Activated naive CD4-positive, alpha-beta T cell treated with Interleukin-2 at 50 U/mL for 16 hours (primary cell): ENCODE data around the gene RIF1.
"Not testable (repeated sequence)": the region's sequence is repeated elsewhere in the genome, so short reads cannot be mapped to it uniquely, and the experiment has no call there.

Experiments
- DNase-seq: peaks from one replicate; pipeline ENCODE4 v3.0.0-alpha.2; 2020

Gene RIF1

DNA sequence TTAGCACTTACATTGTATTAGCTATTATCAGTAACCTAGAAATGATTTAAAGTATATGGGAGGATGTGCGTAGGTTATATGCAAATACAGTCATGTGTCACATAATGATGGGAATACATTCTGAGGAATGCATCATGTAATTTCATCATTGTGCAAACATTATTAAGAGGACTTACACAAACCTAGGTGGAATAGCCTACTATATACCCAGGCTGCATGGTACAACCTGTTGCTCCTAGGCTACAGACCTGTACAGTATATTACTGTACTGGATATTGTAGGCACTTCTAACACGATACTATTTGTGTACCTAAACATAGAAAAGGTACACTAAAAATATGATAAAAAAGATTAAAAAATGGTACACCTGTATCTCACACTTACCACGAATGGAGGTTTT is 7.9 kb downstream of the RIF1 start:
- DNase-seq = no peak

DNA sequence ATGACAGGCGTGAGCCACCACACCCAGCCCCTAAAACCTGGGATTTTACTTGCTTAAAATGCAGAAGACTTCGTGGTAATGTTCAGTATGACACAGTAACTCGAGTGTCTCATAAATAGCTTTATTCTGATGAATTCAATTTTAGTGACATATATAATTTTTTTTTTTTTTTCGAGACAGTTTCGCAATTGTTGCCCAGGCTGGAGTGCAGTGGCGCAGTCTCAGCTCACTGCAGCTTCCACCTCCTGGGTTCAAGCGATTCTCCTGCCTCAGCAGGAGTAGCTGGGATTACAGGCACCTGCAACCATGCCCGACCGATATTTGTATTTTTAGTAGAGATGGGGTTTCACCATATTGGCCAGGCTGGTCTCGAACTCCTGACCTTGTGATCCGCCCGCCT is 12.0 kb downstream of the RIF1 start:
- DNase-seq = not testable (repeated sequence)

DNA sequence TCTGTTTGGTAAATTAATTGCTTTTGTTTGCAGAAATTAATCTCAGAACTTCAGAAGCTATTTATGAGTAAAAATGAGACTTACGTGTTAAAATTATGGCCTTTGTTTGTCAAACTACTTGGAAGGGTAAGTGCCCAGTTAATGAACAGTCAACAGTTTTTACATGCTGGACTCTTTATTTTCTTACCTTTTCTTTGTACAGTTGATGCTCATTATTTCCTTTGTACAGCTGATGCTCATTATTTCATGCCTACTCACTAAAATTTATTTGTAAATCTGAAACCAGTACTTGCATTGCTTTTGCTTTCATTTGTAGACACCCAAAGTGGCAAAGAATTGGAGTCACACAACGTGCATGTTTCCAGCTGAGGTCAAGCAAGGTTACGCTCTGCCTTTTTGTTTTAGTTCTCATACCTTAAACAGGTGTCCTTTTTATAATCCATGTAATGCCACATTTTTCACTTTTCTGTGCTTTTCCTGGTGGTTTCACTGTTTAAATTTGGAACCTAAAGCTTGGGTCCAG is 13.3 kb downstream of the RIF1 start:
- no peak for DNase-seq

DNA sequence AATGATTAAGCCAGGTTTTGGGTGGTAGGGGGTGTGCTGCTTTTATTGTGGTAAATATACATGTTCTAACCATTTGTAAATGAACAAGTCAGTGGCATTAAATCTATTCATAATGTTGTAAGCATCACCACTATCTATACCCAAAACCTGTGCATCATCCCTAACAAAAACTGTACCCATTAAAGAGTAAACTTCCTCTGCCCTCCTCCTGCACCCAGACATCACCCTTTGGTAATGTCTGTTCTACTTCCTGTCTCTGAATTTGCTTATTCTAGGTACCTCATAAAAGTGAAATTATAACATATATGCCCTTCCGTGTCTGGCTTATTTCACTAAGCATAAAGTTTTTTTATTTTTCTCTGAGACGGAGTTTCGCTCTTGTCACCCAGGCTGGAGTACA is 14.1 kb downstream of the RIF1 start:
- DNase-seq = no peak

DNA sequence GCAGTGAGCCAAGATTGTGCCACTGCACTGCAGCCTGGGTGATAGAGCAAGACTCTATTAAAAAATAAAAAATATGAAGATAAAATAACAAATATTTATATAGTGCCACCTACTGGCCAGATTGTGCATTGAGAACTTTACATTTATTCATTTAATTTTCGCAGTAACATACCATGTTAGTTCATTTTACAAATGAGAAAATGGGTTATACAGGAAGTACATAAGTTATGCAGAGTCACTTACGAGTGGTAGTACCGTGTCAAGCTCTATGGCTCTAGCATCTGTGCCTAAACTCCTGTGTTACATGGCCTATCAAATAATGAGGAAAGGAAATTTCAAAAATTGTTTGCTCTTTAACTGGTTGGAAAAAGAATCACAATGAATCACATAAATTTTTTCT is 27.9 kb downstream of the RIF1 start:
- DNase-seq = no peak

DNA sequence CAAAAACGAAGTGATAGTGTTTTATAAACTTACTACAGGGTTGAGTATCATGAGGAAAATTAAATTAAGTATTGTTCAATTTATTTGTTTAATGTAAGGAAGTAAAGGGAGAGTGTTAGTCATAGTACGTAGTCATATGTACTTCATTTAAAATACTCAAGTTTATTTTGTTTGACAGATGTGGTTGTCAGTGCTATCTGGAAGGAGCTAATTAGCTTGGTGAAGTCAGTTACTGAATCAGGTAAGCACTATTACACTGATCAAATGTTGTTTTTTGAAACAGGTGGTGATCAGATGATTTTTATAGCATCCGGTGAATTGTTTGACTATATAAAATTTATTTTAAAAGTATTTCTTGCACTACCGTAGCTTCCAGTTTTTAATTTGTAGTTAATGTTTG is 28.8 kb downstream of the RIF1 start:
- no peak for DNase-seq

DNA sequence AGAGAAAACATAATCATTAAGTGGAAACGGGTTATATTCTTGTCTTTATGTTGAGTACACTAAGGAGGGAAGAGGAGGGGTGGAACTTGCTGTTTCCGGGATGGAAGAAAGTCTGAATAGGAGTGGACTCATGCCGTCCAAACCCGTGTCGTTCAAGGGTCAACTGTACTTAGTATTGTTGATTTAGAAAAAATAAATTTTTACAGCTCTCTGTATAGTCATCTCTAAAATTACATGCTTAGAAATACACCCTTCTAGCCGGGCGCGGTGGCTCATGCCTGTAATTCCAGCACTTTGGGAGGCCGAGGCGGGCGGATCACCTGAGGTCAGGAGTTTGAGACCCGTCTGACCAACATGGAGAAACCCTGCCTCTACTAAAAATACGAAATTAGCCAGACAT is 29.4 kb downstream of the RIF1 start:
- no peak for DNase-seq

DNA sequence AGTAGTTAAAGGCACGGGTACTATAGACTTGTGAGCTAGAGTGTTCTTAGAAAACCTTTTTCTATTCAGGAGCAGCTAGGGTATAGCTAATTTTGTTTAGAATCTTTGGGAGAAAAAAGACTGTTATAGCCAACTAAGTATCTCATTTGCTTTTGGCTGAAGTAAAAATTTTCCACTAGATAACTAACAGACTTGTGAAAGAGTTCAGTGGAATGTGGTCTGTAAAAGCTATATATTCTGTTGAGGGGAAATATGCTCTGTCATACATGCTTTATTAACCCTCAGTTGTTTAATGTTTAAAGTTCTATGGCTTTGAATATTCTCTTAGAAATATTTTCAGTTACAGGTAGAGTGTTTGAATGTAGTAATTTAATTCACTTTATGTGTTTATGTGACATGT is 49.7 kb downstream of the RIF1 start:
- DNase-seq = no peak

DNA sequence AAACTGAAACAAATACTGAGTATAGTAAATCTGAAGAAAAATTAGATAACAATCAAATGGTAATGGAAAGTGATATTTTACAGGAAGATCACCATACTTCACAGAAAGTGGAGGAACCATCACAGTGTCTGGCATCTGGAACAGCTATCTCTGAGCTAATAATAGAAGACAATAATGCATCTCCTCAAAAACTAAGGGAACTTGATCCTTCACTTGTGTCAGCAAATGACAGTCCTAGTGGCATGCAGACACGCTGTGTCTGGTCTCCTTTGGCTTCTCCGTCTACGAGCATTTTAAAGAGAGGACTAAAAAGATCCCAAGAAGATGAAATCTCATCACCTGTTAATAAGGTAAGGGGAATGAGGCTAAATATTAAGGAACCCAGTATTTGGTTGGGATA is 56.1 kb downstream of the RIF1 start:
- no peak for DNase-seq

DNA sequence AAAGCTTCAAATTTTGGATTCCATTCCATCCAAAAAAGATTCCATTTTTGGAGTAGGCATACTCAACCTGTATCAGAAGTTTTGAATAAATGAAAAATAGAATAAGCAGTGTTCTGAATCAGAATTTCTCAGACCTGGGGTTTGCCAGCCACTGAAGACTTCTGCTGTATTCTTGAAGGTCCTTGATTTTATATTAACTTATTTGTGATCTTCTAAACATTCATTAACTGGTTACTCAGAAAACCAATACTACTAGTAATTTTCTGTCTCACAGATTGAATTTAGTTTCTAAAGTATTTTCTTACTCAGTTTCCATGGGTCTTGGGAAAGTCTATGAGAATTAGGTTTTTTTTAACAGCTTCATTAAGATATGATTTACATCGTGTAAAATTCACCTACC is 60.9 kb downstream of the RIF1 start:
- no peak for DNase-seq

DNA sequence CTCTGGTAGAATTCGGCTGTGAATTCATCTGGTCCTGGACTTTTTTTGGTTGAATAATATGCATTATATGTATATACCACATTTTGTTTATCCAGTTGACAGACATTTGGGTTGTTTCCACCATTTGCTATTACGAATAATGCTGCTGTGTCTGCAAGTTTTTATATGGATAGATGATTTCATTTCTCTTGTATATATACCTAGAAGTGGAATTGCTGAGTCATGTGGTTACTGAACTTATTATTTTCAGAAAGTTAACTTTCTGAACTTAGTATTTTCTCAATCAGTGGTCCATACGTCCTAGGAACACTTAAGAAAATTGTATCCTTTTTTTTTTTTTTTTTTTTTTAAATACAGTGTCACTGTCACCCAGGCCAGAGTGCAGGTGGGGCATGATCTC is 63.3 kb downstream of the RIF1 start:
- DNase-seq = no peak

DNA sequence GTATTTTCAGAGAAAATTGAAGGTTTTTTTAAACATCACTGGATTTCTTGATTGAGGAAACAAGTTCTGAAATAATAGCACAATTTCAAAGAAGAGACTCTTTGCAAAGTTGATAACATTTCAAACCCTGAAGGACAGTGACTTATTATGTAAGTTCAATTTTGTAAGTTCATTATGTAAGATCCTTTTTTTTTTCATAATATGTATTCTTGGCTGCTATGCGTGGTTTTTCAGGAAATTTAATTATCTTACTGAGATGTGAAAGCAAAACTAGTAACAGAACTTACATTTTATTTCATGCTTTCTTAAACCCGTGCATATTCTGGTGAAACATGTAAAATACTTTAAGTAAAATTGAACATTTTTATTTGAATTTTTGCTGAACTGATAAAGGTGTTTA is 65.4 kb downstream of the RIF1 start:
- DNase-seq = no peak

DNA sequence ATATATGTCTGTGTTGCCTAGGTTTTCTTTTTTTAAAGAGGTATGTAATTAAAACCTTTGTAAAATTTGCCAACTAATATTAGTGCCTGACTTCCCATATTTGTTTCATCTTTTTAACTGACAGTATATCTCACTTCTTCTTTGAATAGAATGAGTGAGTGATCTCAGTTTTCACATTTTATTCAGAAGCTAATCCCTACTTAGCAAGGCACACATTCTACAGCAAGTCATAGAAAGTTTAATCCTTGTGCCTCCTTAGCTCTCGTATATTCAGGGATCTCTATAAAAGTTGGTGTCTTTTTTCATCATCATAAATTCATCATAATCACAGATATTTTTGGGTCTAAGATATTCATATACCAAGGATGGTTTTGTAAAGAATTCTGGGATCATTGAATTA is 66.6 kb downstream of the RIF1 start:
- DNase-seq = no peak

DNA sequence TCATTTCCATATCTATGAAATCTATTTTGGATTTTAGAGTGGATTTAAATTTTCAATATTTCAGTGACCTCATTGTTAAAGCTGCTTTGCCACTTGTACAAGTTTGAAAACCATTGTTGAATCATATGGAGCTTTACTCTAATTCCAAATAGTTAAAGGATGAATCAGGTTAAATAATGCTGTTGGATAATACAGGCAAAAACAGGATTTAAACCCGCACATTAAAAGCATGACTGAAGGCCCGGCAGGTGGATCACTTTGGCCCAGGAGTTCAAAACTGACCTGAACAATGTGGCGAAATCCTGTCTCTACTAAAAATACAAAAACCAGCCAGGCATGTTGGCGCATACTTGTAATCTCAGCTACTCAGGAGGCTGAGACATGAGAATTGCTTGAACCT is 68.3 kb downstream of the RIF1 start:
- no peak for DNase-seq

DNA sequence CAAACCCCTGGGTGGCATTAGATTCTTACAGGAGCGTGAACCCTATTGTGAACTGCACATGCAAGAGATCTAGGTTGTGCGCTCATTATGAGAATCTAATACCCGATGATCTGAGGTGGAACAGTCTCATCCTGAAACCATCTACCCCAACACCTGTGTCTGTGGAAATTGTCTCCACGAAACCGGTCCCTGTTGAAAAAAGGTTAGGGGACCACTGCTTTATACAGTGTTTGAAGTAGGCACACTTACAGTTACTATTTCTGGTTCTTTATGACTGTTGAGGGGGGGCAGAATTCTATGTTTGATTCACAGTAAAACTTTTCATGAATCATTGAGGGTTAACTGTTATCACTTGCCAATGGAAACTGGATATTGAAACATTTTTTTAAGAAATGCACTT is 72.0 kb downstream of the RIF1 start:
- peak; percentile 12 for DNase-seq

DNA sequence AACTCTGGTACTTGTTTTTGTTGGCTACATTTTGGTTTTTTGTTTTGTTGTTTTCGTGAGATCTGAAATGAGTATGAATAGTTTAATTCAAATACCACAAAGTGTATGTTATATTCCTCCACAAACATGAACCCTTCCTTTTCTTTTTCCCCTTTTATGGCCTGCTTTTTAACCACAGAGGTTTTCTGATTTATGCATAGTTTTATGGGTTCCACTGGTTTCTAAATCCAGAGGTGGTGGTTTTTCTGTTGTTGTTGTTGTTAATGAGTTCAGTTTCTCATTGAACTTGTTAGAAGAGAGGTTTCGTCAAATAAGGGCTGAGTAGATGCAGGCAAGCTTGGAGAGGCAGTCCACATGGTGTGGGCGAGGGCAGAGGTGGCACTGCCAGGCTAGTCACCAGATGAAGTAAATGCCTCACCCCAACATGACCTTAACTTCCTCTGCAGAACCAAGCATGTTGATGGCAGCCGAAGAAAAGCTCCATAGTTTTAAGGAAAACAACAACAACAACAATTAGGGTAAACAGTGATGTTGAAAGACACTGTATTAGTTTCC is 72.5 kb downstream of the RIF1 start:
- DNase-seq = peak; percentile 9

DNA sequence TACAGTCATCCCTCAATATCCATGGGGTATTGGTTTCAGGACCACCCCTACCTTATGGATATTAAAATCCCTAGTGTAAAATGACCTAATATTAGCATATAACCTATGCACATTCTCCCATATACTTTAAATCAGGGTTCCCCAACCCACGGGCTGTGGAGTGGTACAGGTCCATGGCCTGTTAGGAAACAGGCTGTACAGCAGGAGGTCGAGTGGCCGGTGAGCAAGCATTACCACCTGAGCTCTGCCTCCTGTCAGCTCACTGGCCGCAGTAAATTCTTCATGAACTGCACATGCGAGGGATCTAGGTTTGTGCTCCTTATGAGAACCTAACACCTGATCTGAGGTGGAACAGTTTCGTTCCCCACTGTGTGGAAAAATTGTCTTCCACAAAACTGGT is 73.8 kb downstream of the RIF1 start:
- DNase-seq = no peak

DNA sequence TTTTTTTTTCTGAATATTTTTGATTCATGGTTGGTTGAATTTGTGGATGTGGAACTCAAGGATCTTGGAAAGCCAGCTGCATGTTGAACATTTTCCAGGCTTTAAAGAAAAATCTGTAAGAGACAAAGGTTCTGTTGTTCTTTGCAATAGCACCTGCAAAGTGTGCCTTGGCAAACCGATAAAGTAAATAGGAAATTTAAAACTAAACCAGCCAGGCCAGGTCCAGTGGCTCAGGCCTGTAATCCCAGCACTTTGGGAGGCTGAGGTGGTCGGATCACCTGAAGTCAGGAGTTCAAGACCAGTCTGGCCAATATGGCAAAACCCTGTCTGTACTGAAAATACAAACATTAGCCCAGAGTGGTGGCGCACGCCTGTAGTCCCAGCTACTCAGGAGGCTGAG is 74.4 kb downstream of the RIF1 start:
- no peak for DNase-seq

DNA sequence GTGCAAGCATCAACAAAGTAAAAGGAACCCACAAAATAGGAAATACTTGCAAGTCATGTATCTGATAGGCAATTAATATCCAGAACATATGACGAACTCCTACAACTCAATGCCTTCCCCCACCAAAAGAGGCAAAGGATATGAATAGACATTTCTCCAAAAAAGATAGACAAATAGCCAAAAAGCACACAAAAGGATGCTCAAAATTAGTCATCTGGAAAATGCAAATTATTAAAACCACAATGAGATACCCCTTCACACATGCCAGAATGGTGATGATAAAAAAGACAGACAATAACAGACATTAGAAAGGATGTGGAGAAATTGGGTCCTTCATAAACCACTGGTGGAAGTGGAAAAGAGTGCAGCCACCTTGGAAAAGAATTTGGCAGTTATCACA is 76.4 kb downstream of the RIF1 start:
- no peak for DNase-seq

DNA sequence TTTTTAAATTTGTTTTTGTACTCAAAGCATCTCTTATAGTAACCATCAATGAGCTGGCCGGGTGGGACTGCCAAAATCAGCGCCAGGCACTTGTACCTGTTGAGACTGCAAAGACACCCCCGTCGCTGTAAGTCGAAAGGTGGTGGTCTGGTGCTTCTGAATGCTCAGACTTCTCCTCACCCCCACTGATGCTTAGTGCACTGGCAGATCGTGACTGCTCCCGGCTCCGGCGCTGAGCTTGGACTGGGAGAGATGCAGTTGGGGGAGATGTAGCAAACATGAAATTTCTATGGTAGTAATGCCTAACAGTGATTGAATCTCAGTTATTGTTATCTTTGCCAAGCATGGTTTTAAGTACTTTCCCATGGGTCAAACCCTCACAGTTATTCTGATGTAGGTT is 80.6 kb downstream of the RIF1 start:
- DNase-seq = no peak

DNA sequence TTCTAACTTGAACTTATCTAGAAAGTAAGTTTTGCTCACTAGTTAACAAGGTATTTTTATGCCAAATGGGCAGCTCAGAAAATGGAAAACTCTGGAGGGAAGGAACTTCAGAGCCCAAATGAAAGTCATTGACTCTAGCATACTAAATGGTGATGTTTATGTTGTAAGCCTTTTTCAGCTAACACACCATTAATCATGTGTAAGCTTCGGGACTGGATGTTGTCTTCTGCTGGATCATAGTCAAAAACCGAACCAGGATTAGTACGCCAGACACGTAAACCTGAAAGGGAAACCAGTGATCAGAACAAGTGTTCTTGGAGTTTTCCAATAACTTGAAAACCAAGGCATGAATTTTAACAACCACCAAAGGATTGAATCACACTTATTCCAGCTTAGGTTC is 81.8 kb downstream of the RIF1 start:
- no peak for DNase-seq

DNA sequence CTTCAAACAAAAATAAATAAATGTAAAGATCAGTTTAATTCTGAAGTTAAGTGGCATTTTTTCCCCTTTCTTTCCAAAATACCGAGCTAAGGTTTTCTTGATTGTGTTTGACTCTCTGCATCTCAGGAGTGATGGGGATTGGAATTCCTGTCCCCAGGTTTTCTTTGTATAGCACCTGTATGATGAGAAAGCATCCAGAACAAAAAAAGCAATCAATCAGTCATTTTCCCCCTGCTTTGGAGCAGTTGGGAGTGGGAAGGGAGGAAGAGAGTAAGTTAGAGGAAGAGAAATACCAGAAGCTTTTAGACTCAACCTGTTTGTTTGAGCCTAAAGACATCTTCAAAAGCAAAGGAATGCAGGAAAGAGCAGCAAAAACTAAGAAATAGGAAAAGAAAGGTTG is 88.5 kb downstream of the RIF1 start:
- DNase-seq = no peak

DNA sequence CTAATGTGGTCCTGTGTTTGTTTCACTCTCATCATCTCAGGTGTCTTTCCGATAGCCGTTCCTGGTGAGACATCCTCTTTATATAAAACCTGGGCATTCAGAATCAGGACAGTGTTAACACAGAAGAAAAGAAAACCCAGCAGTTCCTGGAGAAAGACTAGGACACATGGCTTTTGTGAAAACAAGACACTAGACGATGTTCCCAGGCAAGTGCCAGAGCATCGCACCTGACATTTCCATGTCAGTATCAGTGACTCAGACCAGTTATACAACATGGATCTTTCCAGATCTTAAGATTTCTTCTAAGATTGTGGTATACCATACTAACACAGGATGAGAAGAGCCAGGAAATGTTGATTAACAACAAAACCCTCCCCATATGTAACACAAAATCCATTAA is 96.5 kb downstream of the RIF1 start:
- DNase-seq = no peak

DNA sequence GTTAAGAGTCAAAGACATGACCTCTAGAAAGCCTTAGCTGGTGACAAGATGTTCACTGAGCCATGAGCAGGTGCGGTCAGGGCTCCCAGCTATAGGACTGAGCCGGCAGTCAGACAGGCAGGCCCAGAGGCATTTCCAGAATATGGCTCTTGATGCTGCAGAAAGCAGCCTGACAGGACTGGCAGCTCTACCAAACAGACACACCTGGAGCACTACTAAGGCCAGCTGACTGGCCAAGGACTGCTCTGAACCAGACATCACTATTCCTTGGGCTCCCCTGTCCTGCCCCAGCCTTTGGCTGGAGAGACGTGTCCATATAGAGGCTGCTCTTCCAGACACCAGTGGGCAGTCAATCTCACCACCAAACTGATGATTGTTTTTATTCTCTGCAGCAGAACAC is 98.8 kb downstream of the RIF1 start:
- no peak for DNase-seq

DNA sequence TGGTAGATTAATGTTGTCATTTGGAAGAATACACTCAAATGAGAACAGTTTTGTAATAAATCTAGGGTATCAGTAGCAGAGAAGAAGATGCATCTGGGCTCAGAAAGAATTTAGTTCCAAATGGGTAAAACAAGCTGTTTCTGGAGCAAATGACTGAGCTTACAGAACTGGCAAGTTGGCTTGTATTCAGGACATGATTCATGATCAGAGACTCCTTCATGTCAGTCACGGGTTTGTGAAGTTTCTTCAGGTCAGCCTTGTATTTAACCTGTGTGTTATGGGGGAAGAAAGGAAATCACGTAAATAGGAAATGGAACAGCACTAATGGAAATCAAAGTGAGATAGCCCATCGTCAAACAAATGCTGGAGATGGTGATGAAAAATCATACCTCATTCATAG is 109.1 kb downstream of the RIF1 start:
- DNase-seq = no peak

DNA sequence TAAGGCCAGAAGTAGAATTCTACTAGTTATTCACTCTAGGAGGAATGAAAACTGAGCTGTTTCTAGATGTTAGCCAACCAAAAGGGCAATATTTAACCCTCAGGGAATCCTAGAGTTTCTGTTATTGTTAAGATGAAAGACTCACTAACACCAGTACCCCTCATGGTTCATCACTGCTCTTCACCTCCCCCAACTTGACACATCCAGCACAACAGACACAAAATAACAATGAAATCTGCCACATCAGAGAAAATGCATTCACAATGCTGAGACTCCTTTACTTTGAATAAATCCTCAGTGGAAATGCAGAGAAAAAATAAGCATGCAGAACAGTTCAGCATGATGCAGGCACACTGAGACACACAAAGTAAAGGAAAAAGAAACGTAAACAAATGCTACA is 111.3 kb downstream of the RIF1 start:
- no peak for DNase-seq
